Activated CD4-positive, CD25-positive, alpha-beta regulatory T cell treated with anti-CD3 and anti-CD28 coated beads, Interleukin-2, amount 50 U/mL, for 24 hours (primary cell): ENCODE measurements around the gene SSH2.
"Not testable (repeated sequence)": the region's sequence is repeated elsewhere in the genome, so short reads cannot be mapped to it uniquely, and the experiment has no call there.

Source experiments
- ATAC-seq, 2 donors: fragments of 150-1000 bp; cut with Tn5 transposase; one replicate each; pipeline ENCODE4 v1.10.0; 2021; ENCODE audit warnings: mild to moderate bottlenecking in 1 of 2, moderate library complexity in 1 of 2

The SSH2 gene

DNA sequence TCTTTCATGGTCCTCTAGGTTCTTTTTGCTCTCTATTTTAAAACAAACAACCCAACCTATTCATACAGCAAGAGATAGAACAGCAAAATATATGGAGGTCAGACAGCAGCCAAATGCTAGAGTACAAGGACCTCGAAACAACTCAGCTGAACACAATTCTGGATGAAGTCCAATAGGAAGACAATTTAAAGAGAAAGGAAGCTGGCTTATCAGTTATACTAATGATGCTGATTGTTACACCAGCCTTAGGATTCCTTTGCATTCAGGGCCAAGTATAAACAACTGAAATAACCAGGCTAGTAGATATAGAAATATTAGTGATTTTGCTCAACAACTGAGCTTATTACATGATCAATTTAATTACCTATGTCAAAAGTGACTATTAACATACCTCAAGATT lies 2.5 kb downstream of the SSH2 start:
- ATAC-seq = no peak

GRCh38 chr17:29924786-29925185 lies 5.2 kb downstream of the SSH2 start:
- no peak for ATAC-seq

DNA sequence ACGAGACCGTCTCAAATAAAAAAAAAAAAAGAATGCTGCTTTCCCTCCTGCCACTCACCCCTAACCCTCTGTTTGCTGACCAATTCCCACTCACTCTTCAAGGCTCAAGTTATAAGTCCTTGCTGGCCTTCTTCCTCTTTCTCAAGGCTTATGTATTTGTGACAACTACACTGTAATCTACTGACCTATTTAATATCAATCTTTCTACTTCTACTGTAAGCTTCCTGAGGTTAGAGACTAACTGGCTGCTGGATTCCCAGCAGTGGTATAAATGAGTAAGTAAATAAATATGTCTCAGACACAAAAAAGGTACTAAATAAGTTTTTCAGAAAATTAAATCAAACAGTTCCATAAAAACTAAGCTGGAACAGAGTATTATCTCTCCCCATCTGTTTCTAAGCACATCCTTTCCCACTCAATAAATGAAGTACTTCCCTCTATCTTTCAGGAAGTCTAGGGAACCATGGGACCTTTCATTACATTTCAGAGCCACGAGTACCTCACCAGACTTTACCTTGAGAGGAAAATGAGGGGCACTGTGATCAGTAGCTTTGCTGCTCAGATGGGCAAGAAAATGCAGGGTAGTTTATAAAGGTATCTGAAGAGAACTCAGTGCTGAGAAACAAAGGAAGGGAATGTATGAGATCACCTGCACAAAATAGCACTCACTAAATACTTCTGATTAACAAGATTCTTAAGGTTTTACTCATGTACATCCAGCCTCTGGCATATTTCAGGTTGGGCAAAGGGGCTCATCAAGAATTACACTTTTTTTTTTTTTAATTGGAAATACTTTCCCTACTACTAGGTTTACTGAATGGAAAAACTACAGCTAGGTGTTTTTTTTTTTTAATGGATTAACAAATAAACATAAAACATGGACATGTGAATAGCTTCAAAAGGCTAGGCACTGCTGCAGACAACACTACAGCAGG lies 10.8 kb downstream of the SSH2 start:
- no peak for ATAC-seq

DNA sequence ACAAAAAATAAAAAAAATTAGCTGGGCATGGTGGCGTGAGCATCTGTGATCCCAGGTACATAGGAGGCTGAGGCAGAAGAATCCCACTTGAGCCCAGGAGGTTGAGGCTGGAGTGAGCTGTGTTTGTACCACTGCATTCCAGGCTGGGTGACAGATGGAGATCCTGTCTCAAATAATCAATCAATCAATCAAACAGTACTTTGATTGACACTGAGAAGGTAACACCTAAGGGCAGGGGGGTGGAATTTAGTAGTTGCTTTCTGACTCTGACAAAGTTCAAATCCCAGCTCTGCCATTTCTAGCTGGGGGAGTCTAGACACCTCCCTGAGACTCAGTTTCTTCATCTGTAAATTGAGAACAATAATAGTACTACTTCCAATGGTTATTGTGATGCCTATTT lies 12.0 kb downstream of the SSH2 start:
- ATAC-seq = no peak

DNA sequence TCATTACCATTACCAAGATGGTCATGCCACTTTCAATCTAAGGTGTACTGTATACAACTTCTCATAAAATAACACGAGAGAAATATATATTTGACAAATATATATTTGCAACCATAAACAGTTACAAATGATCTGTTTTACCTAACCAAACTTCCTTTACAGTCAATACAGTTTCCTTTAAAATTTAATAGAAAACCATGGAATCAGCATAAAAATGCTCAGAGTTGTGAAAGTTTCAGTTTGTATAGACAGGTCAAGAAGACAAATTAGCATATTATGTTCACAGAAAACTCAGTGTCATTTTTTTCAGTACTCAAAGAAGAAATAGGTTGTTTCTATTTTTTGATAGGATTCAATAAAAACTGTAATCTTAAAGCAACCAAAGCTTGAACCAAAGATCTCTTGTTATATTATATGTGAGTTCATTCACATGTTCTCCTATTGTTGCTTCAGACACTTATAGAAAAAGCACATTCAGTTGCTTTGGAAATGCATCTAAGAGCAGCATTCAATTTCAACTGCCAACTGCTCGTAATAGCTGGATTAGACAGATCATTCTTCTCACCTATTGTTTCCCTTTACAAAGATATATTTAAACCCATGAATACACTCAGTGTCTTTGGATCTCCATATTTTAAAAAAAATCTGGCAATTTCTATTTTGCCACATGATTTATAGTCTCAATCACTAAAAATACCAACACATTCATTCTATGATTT lies 15.1 kb downstream of the SSH2 start:
- ATAC-seq = no peak

- ATAC-seq = no peak
These were observed 18.3 kb downstream of the SSH2 start for GRCh38 chr17:29911641-29912177.

- ATAC-seq = peak; percentile 87 to 96
These were observed 20.6 kb downstream of the SSH2 start for GRCh38 chr17:29909236-29910003.

DNA sequence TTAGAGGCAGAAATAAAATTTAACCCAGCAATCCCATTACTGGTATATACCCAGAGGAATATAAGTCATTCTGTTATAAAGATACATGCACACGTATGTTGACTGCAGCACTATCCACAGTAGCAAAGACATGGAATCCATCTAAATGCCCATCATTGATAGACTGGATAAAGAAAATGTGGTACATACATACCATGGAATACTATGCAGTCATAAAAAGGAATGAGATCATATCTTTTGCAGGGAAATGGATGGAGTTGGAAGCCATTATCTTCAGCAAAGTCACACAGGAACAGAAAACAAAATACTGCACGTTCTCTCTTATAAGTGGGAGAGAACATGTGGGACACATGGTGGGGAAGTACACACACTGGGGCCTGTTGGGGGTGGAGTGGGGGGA lies 23.1 kb downstream of the SSH2 start:
- ATAC-seq = no peak

DNA sequence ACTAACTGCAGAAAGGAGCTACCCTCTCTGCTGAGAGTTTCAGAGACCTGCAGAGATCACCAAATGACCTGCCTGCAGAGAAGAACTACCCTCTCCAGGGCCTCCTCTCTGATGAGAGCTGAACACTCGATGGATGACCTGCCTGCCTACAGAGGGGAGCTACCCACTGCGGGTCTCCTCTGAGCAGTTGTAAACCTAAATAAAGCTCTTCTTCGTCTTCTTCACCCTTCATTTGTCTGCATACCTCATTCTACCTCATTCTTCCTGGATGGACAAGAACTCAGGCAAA lies 24.2 kb downstream of the SSH2 start:
- no peak for ATAC-seq

- no peak for ATAC-seq
These were observed 24.7 kb downstream of the SSH2 start for GRCh38 chr17:29905086-29905878.

DNA sequence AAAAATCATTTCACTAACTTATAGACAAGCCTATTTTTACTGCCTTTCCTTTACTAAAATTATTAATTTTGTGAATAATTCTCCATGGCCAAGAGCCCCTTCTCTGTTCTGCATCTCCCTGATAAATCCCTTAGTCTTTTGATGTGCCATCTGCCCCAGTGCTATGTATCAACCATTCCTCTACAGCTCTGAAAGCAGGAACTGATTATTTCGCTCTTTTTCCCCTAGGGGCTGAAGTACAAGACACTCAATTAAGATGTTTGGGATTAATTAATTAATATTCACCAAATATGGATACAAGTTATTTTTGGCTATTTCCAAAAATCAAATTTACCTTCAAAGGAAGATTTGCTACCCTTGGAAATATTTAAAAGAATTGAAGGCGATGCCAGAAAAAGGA lies 26.6 kb downstream of the SSH2 start:
- ATAC-seq = no peak

DNA sequence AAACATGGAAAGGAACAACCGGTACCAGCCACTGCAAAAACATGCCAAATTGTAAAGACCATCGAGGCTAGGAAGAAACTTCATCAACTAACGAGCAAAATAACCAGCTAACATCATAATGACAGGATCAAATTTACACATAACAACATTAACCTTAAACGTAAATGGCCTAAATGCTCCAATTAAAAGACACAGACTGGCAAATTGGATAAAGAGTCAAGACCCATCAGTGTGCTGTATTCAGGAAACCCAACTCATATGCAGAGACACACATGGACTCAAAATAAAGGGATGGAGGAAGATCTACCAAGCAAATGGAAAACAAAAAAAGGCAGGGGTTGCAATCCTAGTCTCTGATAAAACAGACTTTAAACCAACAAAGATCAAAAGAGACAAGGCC lies 32.9 kb downstream of the SSH2 start:
- ATAC-seq = not testable (repeated sequence)

DNA sequence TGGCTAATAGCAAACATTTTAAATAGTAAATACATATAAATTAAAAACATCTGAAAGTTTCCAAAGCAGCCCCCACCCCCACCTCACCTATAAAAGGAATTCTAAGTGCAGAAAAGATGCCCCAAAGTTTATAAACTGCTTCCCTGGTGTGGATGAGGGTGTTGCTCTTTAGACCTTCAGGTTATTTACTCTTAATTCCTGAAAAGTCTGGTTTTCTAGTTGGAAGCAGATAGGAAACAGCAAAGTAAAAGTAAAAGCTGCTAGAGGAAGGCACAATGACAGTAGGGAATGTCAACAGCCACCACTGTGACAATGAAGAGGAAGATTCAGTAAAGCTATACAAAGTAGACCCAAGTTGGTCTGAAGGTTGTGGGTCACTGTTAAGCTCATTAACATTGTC lies 37.8 kb downstream of the SSH2 start:
- ATAC-seq = no peak

DNA sequence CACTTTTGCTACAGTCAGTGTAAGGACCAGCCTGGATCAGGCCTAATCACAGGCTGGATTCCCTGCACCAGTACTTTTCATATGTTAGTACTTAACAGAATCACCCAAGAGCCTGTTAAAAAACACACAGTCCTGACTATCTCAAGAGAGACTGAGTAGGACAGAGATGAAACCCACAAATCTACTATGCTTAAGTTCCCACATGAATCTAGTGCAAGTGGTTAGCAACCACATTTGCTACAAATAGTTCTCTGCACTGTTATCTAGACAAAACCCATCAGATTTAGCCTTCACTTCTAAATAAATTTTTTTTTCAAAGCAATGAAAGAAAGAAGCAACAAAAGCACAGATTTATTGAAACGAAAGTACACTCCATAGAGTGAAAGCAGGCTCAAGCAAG lies 38.9 kb downstream of the SSH2 start:
- no peak for ATAC-seq

- no peak for ATAC-seq
These were observed 44.9 kb downstream of the SSH2 start for GRCh38 chr17:29885031-29885640.

GRCh38 chr17:29883497-29883896 lies 46.5 kb downstream of the SSH2 start:
- no peak for ATAC-seq

GRCh38 chr17:29881256-29881655 lies 48.8 kb downstream of the SSH2 start:
- no peak for ATAC-seq

- no peak for ATAC-seq
These were observed 50.0 kb downstream of the SSH2 start for GRCh38 chr17:29880031-29880430.

DNA sequence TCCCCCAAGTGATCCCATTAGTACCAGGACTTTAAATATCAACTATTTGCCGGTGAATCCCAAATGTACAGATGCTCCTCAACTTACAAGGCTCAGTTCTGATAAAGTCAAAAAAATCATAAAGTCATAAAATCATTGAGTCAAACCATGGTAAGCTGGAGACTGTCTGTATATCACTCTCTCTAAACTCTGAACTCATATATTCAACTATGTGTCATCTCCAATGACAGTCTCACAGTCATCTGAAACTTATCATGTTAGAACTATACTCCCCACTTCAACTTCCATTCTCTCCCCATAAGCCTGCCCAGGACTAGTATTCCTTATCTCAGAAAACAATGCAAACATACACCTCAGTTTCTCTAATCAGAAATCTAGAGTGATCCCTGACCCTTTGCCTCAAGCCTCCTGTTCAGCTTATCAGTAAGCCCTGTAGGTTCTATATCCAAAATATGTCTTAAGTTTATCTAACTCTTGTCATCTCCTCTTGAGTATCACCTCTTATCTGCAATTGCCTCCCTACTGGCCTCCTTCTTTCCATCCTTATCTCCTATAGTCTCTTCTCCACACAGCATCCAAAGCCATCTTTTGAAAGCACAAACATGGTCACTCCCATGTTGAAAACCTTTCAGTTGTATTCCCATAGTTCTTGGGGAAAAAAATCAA lies 55.0 kb downstream of the SSH2 start:
- ATAC-seq = peak in 1 of 2 donors; percentile 43

DNA sequence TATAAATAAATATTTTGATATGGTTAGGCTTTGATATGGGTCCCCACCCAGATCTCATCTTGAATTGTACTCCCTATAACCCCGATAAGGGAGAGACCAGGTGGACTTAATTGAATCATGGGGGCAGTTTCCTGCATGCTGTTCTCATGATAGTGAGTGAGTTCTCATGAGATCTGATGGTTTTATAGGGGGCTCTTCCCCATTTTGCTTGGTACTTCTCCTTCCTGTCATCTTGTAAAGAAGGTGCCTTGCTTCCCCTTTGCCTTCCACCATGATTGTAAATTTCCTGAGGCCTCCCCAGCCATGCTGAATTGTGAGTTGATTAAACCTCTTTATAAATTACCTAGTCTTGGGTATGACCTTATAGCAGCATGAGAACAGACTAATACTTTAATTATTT lies 55.7 kb downstream of the SSH2 start:
- not testable (repeated sequence) for ATAC-seq

GRCh38 chr17:29873476-29873875 lies 56.6 kb downstream of the SSH2 start:
- no peak for ATAC-seq
